ENCODE data around the gene CIC.
A peak's percentile ranks its signal among the peaks of the same experiment; 100 is the strongest.
"Not testable (repeated sequence)": the region's sequence is repeated elsewhere in the genome, so short reads cannot be mapped to it uniquely, and the experiment has no call there.

The CIC gene

DNA sequence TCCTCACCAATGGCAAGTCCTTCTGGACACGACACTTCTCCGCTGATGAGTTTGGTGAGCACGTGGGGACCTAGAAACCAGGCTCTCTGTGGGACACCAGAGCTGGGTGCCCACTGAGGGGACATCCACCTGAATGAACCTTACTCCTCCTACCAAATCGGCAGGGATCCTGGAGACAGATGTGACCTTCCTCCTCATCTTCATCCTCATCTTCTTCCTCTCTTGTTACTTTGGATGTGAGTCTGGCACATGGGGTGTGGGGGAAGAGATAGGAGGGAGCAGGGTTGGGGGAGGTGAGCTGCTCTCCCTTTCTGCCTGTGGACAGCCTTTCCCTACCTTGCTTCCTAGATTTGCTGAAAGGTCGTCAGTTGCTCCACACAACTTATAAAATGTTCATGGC, 46.0 kb downstream of the CIC start:
- no peak for DNase-seq

DNA sequence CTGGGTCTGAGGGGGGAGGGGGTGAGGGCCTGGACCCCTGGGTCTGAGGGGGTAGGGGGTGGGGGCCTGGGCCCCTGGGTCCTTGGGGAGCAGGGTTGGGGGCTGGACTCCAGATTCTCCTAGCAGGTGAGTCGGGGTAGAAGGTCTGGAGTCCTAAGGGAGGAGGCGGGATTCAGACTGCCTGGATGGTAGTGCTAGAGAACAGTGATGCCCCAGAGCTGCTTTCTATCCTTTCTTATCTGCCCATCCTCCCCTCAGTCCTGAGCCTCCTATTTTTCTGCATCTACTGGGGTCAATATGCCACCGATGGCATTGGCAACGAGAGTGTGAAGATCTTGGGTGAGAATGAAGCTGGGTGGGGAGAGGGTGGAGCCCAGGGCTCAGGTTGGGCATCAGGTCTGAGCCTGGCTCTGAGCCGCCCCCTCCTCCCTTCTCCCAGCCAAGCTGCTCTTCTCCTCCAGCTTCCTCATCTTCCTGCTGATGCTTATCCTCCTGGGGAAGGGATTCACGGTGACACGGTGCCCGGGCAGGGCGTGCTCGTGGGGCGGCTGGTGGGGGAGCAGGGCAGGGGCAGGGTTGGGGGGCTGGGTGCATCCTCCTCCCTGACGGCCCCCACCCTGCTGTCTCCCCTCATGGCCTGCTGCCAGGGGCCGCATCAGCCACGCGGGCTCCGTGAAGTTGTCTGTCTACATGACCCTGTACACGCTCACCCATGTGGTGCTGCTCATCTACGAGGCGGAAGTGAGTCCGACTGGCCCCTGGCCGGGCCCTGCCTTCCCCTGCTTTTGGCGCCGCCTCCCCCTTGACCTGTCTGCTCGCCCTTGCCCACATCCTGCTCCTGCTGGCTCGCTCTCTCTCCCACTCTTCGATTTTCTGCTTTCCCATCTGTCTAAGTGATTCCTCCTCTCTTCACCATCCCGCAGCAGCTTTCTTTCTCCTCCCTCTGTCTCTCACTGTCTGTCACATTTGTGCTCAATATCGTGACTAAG, 47.5 kb downstream of the CIC start:
- peak in 1 of 2 experiments; percentile 23 for DNase-seq

- no peak for DNase-seq
Observed at GRCh38 chr19:42317535-42317934, 48.5 kb downstream of the CIC start.

- DNase-seq, result no peak
Observed at GRCh38 chr19:42322305-42322704, 53.3 kb downstream of the CIC start.

DNA sequence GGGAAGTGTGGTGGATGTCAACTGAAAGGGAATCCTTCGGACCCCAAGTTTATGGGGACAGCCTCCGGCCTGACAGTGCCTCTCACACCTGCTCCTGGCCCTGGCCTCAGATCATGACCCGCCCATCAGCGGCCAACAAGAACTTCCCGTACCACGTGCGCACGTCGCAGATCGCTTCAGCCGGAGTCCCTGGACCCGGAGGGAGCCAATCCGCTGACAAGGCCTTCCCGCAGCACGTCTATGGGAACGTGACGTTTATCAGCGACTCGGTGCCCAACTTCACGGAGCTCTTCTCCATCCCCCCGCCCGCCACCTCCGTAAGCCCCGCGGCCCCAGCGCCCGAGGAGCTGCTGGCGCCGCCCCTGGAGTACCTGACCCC, 54.4 kb downstream of the CIC start:
- no peak for DNase-seq

GRCh38 chr19:42323852-42324654, 55.0 kb downstream of the CIC start:
- DNase-seq, result no peak

GRCh38 chr19:42324655-42325307, 55.7 kb downstream of the CIC start:
- DNase-seq, result no peak

DNA sequence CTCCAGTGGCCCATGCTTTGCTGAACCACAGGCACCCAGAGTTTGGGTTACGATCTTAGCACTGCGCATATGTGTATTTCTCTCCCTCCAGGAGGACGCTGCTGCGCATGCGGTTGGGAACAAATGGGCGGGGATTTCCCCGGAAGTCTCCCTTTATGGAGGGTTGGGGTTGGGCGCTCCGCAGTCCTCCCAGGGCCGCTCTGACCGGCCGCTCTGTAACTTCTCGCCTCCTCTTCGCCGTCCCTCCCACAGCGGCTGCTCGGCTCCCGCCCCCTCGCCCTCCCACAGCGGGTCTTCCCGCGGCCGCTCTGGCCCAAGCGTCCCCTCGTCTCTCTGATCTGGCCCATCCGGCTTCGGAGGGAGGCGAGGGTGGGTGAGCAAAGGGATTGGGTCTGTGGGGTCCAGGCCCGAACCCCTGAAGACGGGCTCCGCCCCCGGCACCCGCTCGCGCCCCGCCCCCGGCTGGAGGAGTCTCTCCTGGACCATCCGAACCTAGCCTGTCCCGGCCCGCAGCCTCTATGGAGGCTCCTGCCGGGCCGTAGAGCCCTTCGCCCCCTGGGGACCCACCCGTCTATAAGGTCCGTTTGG, 56.4 kb downstream of the CIC start, which contains the start of gene MEGF8:
Gene MEGF8, plus strand, starts transcription at position 328 of the 588 bp plus-strand sequence. CDS start 609 bp downstream, outside the sequence.
- DNase-seq, result peak; percentile 96 to 99

GRCh38 chr19:42325896-42326771, 57.1 kb downstream of the CIC start:
- no peak for DNase-seq

GRCh38 chr19:42326969-42327368, 57.9 kb downstream of the CIC start:
- no peak for DNase-seq

DNA sequence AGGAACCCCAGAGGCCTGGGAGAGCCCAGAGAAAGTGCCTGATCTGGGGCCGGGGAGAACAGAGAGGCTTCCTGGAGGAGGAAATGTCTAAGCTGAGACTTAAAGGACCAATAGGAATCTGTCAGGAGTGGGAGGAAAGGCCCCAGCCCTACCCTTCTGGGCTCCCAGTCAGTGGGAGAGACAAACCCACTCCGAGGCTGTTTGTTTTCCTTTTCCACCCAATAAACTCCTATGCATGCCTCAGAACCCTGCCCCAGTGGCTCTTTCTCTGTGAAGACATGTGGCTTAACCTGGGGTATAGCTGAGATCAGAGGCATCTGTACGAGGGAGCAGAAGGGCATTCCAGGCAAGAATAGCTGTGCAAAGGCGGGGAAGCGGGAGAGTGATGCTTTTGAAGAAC, 58.3 kb downstream of the CIC start:
- no peak for DNase-seq

DNA sequence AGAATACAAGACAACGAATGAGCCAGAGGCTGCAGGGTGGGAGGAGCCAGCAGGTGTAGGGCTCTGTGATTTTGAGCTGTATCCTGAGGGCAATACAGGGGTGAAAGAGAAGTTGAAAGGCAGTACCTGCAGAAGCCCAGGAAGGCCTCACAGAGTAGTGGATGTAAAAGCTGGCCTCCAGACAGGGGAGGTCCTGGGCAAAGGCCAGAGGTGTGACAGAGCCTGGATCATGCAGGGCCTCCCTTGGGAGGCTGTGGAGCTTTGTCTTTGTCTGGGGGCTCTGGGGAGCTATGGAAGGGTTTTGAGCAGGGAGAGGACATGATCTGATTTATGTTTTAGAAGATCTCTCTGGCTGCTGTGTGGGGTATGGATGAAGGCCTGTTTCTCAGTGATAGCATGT, 59.1 kb downstream of the CIC start:
- DNase-seq, result no peak

- no peak for DNase-seq
Observed at GRCh38 chr19:42328854-42329253, 59.8 kb downstream of the CIC start.

- DNase-seq, result peak; percentile 97 to 99
Observed at GRCh38 chr19:42330241-42330711, 61.2 kb downstream of the CIC start.

DNA sequence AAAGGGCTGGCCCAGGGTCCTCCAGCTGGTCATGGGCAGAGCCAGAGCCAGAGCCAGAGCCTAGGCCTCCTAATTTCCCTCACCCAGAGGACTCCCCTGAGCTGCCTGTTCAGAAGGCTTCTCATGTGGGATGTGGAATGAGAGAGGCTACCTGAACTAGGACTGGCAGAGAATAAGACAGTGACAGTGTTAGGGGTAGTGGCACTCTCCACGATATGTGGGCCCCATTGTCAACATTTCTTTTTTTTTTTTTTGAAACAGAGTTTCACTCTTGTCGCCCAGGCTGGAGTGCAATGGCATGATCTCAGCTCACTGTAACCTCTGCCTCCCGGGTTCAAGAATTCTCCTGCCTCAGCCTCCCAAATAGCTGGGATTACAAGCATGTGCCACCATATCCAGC, 62.3 kb downstream of the CIC start:
- not testable (repeated sequence) for DNase-seq

DNA sequence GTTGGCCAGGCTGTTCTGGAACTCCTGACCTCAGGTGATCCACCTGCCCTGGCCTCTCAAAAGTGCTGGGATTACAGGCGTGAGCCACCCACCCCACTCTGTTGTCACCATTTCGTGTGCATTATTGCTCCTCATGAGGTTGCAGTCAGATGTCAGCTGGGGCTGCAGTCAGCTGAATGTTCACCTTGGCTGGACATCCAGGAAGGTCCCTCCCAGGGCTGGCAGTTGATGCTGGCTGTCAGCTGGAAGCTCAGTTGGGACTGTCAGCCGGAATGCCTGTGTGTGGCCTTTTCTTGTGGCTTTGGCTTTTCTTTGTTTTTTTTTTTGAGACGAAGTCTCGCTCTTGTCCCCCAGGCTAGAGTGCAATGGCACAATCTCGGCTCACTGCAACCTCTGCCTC, 63.0 kb downstream of the CIC start:
- no peak for DNase-seq

DNA sequence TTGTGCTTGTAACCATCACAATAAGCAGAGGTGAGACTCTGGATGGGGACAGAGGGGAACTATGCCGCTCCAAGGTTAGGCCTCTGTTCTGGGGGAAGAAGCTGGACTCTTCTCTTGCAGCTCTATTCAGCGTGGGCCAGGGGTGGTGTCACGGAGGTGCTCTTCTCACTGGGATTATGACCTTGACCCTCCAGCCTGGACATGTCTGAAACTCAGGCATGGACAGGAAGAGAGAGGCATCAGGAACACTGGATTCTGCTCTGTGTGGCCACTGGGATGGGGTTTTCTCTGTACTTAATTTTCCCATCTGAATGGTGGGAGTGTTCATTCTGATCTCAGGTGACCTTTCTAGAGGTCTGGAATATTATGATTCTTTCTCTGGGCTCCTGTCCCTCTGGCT, 64.0 kb downstream of the CIC start:
- DNase-seq, result no peak

DNA sequence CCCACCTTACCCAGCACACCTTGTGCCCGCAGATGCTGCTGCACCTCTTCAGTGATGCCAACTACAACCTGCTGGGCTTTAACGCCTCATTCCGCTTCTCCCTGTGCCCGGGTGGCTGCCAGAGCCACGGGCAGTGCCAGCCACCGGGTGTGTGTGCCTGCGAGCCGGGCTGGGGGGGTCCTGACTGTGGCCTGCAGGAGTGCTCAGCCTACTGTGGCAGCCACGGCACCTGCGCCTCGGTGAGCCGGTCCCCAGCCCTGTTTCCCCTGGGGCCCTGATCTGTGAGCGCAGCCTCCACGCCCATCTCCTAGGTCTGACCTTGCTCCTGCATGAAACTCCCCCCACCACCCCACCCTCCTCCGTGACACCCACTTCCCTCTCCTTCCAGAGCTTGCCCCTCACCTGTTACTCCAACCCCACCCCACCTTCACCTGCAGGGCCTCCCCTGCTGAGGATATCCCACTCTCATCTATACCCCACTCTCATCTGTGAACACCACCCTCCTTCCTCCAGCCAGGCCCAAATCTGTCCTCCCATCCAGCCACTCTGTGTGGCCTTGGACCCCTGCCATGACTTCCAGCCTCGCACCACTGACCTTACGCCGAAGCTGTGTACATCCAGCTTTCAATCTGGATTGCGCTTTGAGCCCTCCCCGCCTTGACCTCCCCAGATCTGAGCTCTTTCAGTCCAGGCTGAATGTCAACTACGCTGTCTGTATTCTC, 65.1 kb downstream of the CIC start:
- no peak for DNase-seq

- DNase-seq, result no peak
Observed at GRCh38 chr19:42334697-42335373, 65.8 kb downstream of the CIC start.

GRCh38 chr19:42335374-42335936, 66.4 kb downstream of the CIC start:
- no peak for DNase-seq
